Measurements from ENCODE around the gene CDH26. TPM values are rescaled to one million over a fixed set of nuclear protein-coding genes. Genes with fewer than 3 reads are reported as not detected.
A peak's percentile ranks its signal among the peaks of the same experiment; 100 is the strongest.

CDH26 gene
- total RNA-seq, 1 experiment from 2014 or later: not detected

GRCh38 chr20:59931511-59932312, 26.5 kb upstream of the CDH26 start:
- Histone ChIP-seq H3K27me3 (ENCODE audit: low read length) (0 out of 2 replicates have a peak, but pooled peaks cover 2% of the 10 kb centered on the region), H3K4me1 (ENCODE audit: low read length) (no peaks in the 10 kb centered on the region), H3K36me3 (ENCODE audit: insufficient read depth, low read length) (no peaks in the 10 kb centered on the region), H3K27ac (ENCODE audit: low read length) (no peak overlapping the region), H3K79me2 (ENCODE audit: low read length) (no peaks in the 10 kb centered on the region), H3K4me3 (ENCODE audit: low read length) (no peak overlapping the region), H3K9ac (ENCODE audit: low read length) (no peak overlapping the region), H3K9me2 (replicated peaks; ENCODE audit: insufficient read depth, low read length) (no peaks in the 10 kb centered on the region), H4K20me1 (ENCODE audit: insufficient read depth, low read depth, low read length) (no peaks in the 10 kb centered on the region), H3K9me3 (ENCODE audit: low read length) (no peaks in the 10 kb centered on the region), H3K4me2 (ENCODE audit: low read depth, low read length, poor library complexity, severe bottlenecking) (no peak overlapping the region), H2AFZ (ENCODE audit: low read length) (no peak overlapping the region)
- no peak for DNase-seq

- no peak overlapping the region for H3K4me2 ChIP-seq (ENCODE audit: low read depth, low read length, poor library complexity, severe bottlenecking)
- no peak overlapping the region for H3K4me3 ChIP-seq (ENCODE audit: low read length)
Observed at GRCh38 chr20:59932616-59933295, 25.5 kb upstream of the CDH26 start.

DNA sequence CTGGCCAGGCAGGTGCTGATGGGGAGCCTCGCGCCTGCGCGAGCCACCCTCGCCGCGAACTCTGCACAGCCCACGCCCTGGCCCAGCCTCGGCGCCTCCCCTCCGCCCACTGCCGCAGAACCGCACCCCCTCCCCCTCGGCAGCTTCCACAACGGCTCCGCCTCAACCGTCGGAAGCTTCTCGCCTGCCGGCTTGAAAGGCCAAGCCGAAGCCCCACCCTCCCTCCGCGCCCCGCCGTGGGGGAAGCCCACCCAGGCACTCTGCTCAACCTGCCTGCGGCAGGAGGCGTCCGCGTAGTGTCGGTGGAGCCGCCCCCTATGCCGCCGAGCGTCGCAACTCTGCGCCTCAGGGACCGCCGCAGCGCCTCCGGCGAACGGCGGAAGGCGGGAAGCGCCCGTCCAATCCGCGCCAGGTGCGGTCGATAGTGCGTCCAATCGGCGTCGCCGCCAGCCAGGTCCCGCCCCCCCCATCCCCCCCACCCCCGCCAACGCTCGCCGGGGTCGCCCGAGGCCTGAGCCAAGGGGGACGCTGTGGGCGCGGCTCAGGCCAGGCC, 24.9 kb upstream of the CDH26 start, which contains the start of gene SYCP2:
SYCP2 (minus strand) TSS at position 342 of the 553 bp plus-strand sequence. CDS start 11,224 bp downstream, outside the sequence.
- no peak within 1 kb of the TSS for H2AFZ ChIP-seq (ENCODE audit: low read length)
- DNase-seq: no peak

More at GRCh38 chr20:59932616-59933295, 25.5 kb upstream of the CDH26 start:
- 0 out of 2 replicates have a peak, but pooled peaks cover 2% of the 10 kb centered on the region for H3K27me3 ChIP-seq (ENCODE audit: low read length)
- no peaks in the 10 kb centered on the region for H3K9me2 ChIP-seq (replicated peaks; ENCODE audit: insufficient read depth, low read length)
- no peak overlapping the region for H3K9ac ChIP-seq (ENCODE audit: low read length)
- peaks cover 6% of the 10 kb centered on the region for H3K4me1 ChIP-seq (ENCODE audit: low read length)
- peaks cover 6% of the 10 kb centered on the region; the same call in 1 of the 2 replicates for H3K79me2 ChIP-seq (ENCODE audit: low read length)
- H3K27ac ChIP-seq (ENCODE audit: low read length): no peak overlapping the region
- no peak overlapping the region for H2AFZ ChIP-seq (ENCODE audit: low read length)
- no peaks in the 10 kb centered on the region for H3K36me3 ChIP-seq (ENCODE audit: insufficient read depth, low read length)
- DNase-seq: no peak
- H4K20me1 ChIP-seq (ENCODE audit: insufficient read depth, low read depth, low read length): no peaks in the 10 kb centered on the region
- H3K9me3 ChIP-seq (ENCODE audit: low read length): no peaks in the 10 kb centered on the region

DNA sequence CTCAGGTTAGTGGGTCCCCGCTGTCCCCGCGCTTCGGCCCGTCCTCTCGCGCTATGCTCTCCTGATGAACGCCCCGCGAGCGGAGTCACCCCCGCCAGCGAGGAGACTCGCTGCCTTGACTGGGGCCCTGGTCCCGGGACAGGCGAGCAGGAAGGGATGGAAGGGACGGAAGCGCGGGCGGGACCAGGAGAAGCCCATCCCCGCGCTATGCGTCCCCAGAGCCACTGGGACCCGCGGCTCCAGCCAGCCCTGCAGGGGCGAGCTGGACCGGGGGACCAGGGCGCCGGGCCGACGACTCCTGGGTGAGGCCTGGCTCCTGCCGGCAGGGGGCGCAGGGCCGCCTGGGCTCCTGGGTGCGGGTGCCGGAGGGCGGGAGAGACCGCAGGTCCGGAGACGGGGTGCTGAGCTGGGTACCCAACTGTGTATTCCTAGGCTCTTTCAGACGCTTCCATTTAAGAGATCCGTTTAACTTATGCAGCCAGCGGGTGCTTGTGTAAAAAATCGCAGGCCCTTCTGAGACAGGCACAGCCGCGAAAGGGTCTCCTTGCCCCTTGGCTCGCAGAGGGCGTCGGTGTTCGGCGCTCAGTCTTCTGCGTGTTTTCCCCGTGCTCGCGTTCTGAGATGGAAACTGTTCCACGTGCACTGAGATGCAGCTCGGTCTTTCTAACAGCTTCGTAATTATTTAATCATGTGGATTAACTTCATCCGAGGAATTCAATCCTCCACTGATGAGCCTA, 24.2 kb upstream of the CDH26 start:
- Histone ChIP-seq H3K36me3 (ENCODE audit: insufficient read depth, low read length) (no peaks in the 10 kb centered on the region), H4K20me1 (ENCODE audit: insufficient read depth, low read depth, low read length) (no peaks in the 10 kb centered on the region), H3K4me1 (ENCODE audit: low read length) (peaks cover 18% of the 10 kb centered on the region), H3K9me3 (ENCODE audit: low read length) (no peaks in the 10 kb centered on the region), H3K4me2 (ENCODE audit: low read depth, low read length, poor library complexity, severe bottlenecking) (no peak overlapping the region), H3K79me2 (ENCODE audit: low read length) (peaks cover 18% of the 10 kb centered on the region), H3K9me2 (replicated peaks; ENCODE audit: insufficient read depth, low read length) (no peaks in the 10 kb centered on the region), H3K27ac (ENCODE audit: low read length) (no peak overlapping the region), H3K4me3 (ENCODE audit: low read length) (no peak overlapping the region), H3K9ac (ENCODE audit: low read length) (no peak overlapping the region), H2AFZ (ENCODE audit: low read length) (no peak overlapping the region), H3K27me3 (ENCODE audit: low read length) (no peaks in the 10 kb centered on the region)
- no peak for DNase-seq

More for the DNA sequence above, 24.9 kb upstream of the CDH26 start, which contains the start of gene SYCP2:
- no peaks in the 10 kb centered on the region for H3K9me3 ChIP-seq (ENCODE audit: low read length)
- H3K4me2 ChIP-seq (ENCODE audit: low read depth, low read length, poor library complexity, severe bottlenecking): no peak within 1 kb of the TSS
- no peak within 1 kb of the TSS for H3K9ac ChIP-seq (ENCODE audit: low read length)
- no peak within 1 kb of the TSS for H3K4me3 ChIP-seq (ENCODE audit: low read length)
- H3K4me1 ChIP-seq (ENCODE audit: low read length): peaks cover 12% of the 10 kb centered on the region
- no peaks in the 10 kb centered on the region for H3K9me2 ChIP-seq (replicated peaks; ENCODE audit: insufficient read depth, low read length)
- 0 out of 2 replicates have a peak, but pooled peaks cover 2% of the 10 kb centered on the region for H3K27me3 ChIP-seq (ENCODE audit: low read length)
- H3K27ac ChIP-seq (ENCODE audit: low read length): no peak within 1 kb of the TSS
- no peaks in the 10 kb centered on the region for H4K20me1 ChIP-seq (ENCODE audit: insufficient read depth, low read depth, low read length)
- H3K79me2 ChIP-seq (ENCODE audit: low read length): peaks cover 12% of the 10 kb centered on the region
- H3K36me3 ChIP-seq (ENCODE audit: insufficient read depth, low read length): no peaks in the 10 kb centered on the region

GRCh38 chr20:59935457-59936185, 22.6 kb upstream of the CDH26 start:
- Histone ChIP-seq H3K36me3 (ENCODE audit: insufficient read depth, low read length) (no peaks in the 10 kb centered on the region), H3K27me3 (ENCODE audit: low read length) (no peaks in the 10 kb centered on the region), H4K20me1 (ENCODE audit: insufficient read depth, low read depth, low read length) (no peaks in the 10 kb centered on the region), H3K4me1 (ENCODE audit: low read length) (peaks cover 22% of the 10 kb centered on the region), H3K27ac (ENCODE audit: low read length) (no peak overlapping the region), H3K9me2 (replicated peaks; ENCODE audit: insufficient read depth, low read length) (no peaks in the 10 kb centered on the region), H3K4me2 (ENCODE audit: low read depth, low read length, poor library complexity, severe bottlenecking) (no peak overlapping the region), H3K9ac (ENCODE audit: low read length) (no peak overlapping the region), H3K4me3 (ENCODE audit: low read length) (no peak overlapping the region), H3K79me2 (ENCODE audit: low read length) (peaks cover 22% of the 10 kb centered on the region), H2AFZ (ENCODE audit: low read length) (no peak overlapping the region), H3K9me3 (ENCODE audit: low read length) (no peaks in the 10 kb centered on the region)
- DNase-seq: no peak

DNA sequence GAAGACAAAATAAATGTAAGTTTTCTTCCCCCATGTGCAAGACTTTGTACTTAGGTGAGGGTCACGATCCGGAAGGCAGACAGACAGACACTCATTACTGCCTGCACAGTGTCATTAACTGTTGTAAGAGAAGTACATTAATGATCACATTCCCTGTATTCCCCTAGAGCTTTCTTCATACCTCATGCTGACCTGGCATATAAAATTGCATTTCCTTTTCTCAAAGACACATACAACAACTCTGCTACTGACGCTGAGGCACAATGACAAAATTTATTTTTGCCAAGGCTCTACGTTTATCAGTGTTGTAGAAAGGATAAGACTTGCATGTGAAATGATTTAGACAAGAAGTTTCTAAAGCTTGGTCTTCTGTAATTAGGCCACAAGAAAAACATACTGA, 21.8 kb upstream of the CDH26 start:
- H3K9ac ChIP-seq (ENCODE audit: low read length): no peak overlapping the region
- H3K79me2 ChIP-seq (ENCODE audit: low read length): peaks cover 28% of the 10 kb centered on the region
- H3K4me1 ChIP-seq (ENCODE audit: low read length): peaks cover 24% of the 10 kb centered on the region
- H3K9me3 ChIP-seq (ENCODE audit: low read length): no peaks in the 10 kb centered on the region
- no peak overlapping the region for H3K4me2 ChIP-seq (ENCODE audit: low read depth, low read length, poor library complexity, severe bottlenecking)
- H4K20me1 ChIP-seq (ENCODE audit: insufficient read depth, low read depth, low read length): no peaks in the 10 kb centered on the region
- no peaks in the 10 kb centered on the region for H3K36me3 ChIP-seq (ENCODE audit: insufficient read depth, low read length)
- H3K4me3 ChIP-seq (ENCODE audit: low read length): no peak overlapping the region
- H2AFZ ChIP-seq (ENCODE audit: low read length): no peak overlapping the region
- H3K9me2 ChIP-seq (replicated peaks; ENCODE audit: insufficient read depth, low read length): no peaks in the 10 kb centered on the region
- H3K27ac ChIP-seq (ENCODE audit: low read length): no peak overlapping the region
- H3K27me3 ChIP-seq (ENCODE audit: low read length): no peaks in the 10 kb centered on the region
- no peak for DNase-seq

DNA sequence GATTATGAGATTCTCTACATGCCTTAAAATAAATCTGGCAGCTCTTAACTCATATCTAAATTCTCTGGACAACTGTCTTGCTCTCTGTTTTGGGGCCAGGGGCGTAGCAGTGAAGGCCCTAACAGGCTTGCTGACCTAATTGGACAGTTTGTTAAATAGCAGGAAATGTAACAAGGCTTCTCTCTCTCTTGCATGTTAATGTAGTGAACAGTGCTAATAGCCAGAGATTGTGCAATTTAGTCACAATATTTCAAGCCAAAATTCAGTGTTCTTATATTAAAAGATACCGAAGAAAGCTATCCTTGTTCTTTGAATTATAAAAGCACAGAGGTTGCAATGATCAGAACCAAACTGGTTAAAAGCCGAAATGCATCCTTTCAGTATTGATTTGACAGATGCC, 21.1 kb upstream of the CDH26 start:
- Histone ChIP-seq H4K20me1 (ENCODE audit: insufficient read depth, low read depth, low read length) (no peaks in the 10 kb centered on the region), H3K27me3 (ENCODE audit: low read length) (no peaks in the 10 kb centered on the region), H3K9me3 (ENCODE audit: low read length) (no peaks in the 10 kb centered on the region), H3K4me1 (ENCODE audit: low read length) (peaks cover 32% of the 10 kb centered on the region), H3K27ac (ENCODE audit: low read length) (no peak overlapping the region), H3K79me2 (ENCODE audit: low read length) (peaks cover 35% of the 10 kb centered on the region), H2AFZ (ENCODE audit: low read length) (no peak overlapping the region), H3K9me2 (replicated peaks; ENCODE audit: insufficient read depth, low read length) (no peaks in the 10 kb centered on the region), H3K36me3 (ENCODE audit: insufficient read depth, low read length) (peaks cover 2% of the 10 kb centered on the region; the same call in 1 of the 2 replicates), H3K9ac (ENCODE audit: low read length) (no peak overlapping the region), H3K4me2 (ENCODE audit: low read depth, low read length, poor library complexity, severe bottlenecking) (peak overlapping the region; percentile 2), H3K4me3 (ENCODE audit: low read length) (no peak overlapping the region)
- no peak for DNase-seq

Data from Karpas-422 (cell line).